A549 treated with AZD9567 at 1 μM for 4 hours (cell line): ENCODE results near the gene KLF2. TPM values are rescaled to one million over a fixed set of nuclear protein-coding genes. Genes with fewer than 3 reads are reported as not detected.

Source experiments
- total RNA-seq: library from RNA; stranded (reverse); fragments of 200-300 nt; extraction: Qiagen RNA extraction; gene quantifications from 5 replicates; pipeline ENCODE4 v1.2.3, GENCODE V29; 2022; ENCODE audit not compliant: insufficient read depth

Gene KLF2
- total RNA-seq = 16.5 to 36.4 TPM (median 30.6 TPM) in 5 replicates

GRCh38 chr19:16324384-16325160, at the start of gene KLF2:
Gene KLF2, plus strand, starts transcription at chr19:16324826. Its CDS starts 98 bp downstream, at chr19:16324924.

Other genes with a start within 250 kb of the KLF2 start
- gene TPM4, start 248.3 kb upstream of the KLF2 start, total RNA-seq = 367 to 477 TPM (median 420 TPM) in 5 replicates
- 44.3 to 94.8 TPM (median 45.5 TPM) in 5 replicates for gene RAB8A, start 212.9 kb upstream of the KLF2 start, total RNA-seq
- gene HSH2D, start 181.1 kb upstream of the KLF2 start, total RNA-seq = 0.06 to 0.09 TPM (median 0.06 TPM) in 3 of 5 replicates, not detected in the others
- gene CIB3, start 151.3 kb upstream of the KLF2 start, total RNA-seq = not detected in 5 replicates
- gene FAM32A, start 139.4 kb upstream of the KLF2 start, total RNA-seq = 77.8 to 95.3 TPM (median 92.8 TPM) in 5 replicates
- 57.5 to 70.2 TPM (median 65.2 TPM) in 5 replicates for gene AP1M1, start 126.9 kb upstream of the KLF2 start, total RNA-seq
- 11.1 to 16.8 TPM (median 16.1 TPM) in 5 replicates for gene EPS15L1, start 147.1 kb downstream of the KLF2 start, total RNA-seq
- gene CALR3, start 171.3 kb downstream of the KLF2 start, total RNA-seq = 0.08 TPM in 1 of 5 replicates, not detected in the others
- 2.2 to 4.0 TPM (median 2.6 TPM) in 5 replicates for gene C19orf44, start 171.6 kb downstream of the KLF2 start, total RNA-seq
- 30.8 to 34.5 TPM (median 33.6 TPM) in 5 replicates for gene CHERP, start 217.6 kb downstream of the KLF2 start, total RNA-seq
- gene SLC35E1, start 247.6 kb downstream of the KLF2 start, total RNA-seq = 18.8 to 31.2 TPM (median 20.2 TPM) in 5 replicates